Parathyroid adenoma (tissue), 2 donors: ENCODE results near the gene OR2T27.
"Not testable (repeated sequence)": the region's sequence is repeated elsewhere in the genome, so short reads cannot be mapped to it uniquely, and the experiment has no call there.

Source experiments
- H2AFZ ChIP-seq: fragments of 300-600 bp; sonication (generic); one replicate; pipeline ENCODE4 v1.7.0; 2017; ENCODE audit warnings: antibody characterized with exemption, mild to moderate bottlenecking
- H3K27ac ChIP-seq: fragments of 300-600 bp; sonication (generic); one replicate; pipeline ENCODE4 v1.7.0; 2017
- H3K27me3 ChIP-seq: fragments of 300-600 bp; sonication (generic); one replicate; pipeline ENCODE4 v1.7.0; 2017; ENCODE audit warnings: low read length; ENCODE audit not compliant: control insufficient read depth, insufficient read depth
- H3K36me3 ChIP-seq: fragments of 300-600 bp; sonication (generic); one replicate; pipeline ENCODE4 v1.7.0; 2017; ENCODE audit warnings: low read length; ENCODE audit not compliant: control insufficient read depth, insufficient read depth
- H3K4me1 ChIP-seq: fragments of 300-600 bp; sonication (generic); one replicate; pipeline ENCODE4 v1.7.0; 2017; ENCODE audit warnings: control low read depth
- H3K4me2 ChIP-seq: fragments of 300-600 bp; sonication (generic); one replicate; pipeline ENCODE4 v1.7.0; 2017; ENCODE audit warnings: low read length
- H3K4me3 ChIP-seq: fragments of 300-600 bp; sonication (generic); one replicate; pipeline ENCODE4 v1.7.0; 2017; ENCODE audit warnings: low read depth, low read length
- H3K79me2 ChIP-seq: fragments of 300-600 bp; sonication (generic); one replicate; pipeline ENCODE4 v1.7.0; 2017; ENCODE audit warnings: control low read depth
- H3K9ac ChIP-seq: fragments of 300-600 bp; sonication (generic); one replicate; pipeline ENCODE4 v1.7.0; 2017; ENCODE audit warnings: mild to moderate bottlenecking
- H3K9me3 ChIP-seq: fragments of 300-600 bp; sonication (generic); one replicate; pipeline ENCODE4 v1.7.0; 2017; ENCODE audit warnings: low read length; ENCODE audit not compliant: control insufficient read depth
- TF ChIP-seq, protein P1 (sequence below): fragments of 300-600 bp; sonication (generic); IDR thresholded peaks from one replicate; pipeline ENCODE4 v1.7.0; 2017; ENCODE audit warnings: antibody characterized with exemption, mild to moderate bottlenecking
- donor health status: primary hyperparathyroidism.

OR2T27 gene

DNA sequence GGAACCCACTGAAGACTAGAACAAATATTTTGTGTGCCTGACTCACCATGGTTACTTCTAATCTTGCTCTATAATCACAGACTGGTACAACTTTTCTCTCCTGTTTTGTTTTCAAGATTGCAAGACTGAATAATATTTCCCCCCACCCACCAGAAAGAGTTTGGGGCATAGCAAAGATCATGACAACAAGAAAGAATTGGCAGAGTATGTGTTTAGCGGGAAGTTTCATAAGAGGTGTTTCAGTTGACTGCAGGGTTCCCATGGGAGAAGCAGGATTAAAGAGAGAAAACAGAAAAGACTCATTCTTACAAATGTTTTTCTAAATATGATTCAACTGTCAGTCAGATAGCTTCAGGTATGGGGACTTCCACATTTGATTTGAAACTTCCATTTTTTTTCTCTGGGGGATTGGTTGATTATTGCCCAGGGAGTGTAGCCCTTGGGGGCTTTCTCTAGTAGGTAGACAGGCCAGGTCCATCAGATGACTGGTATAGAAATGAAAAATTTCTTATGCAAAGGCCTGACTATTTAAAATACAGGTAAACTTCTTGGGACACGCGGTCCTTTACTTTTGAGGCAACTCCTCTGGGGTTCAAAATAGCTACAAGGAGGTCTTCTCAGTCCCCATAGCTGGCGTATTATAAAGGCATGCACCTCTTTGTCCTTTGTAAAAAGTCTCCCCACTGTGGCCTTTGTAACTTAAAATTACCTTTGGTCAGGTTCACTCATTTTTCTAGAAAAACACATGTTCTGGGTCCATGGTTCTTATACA is 33.4 kb upstream of the OR2T27 start:
- Histone ChIP-seq H2AFZ (no peak overlapping the region), H3K36me3 (no peaks in the 10 kb centered on the region), H3K79me2 (no peaks in the 10 kb centered on the region), H3K9me3 (no peaks in the 10 kb centered on the region), H3K27ac (no peak overlapping the region), H3K9ac (no peak overlapping the region), H3K4me3 (no peak overlapping the region), H3K4me1 (no peaks in the 10 kb centered on the region), H3K4me2 (no peak overlapping the region), H3K27me3 (no peaks in the 10 kb centered on the region)
- TF ChIP-seq, protein P1, sequence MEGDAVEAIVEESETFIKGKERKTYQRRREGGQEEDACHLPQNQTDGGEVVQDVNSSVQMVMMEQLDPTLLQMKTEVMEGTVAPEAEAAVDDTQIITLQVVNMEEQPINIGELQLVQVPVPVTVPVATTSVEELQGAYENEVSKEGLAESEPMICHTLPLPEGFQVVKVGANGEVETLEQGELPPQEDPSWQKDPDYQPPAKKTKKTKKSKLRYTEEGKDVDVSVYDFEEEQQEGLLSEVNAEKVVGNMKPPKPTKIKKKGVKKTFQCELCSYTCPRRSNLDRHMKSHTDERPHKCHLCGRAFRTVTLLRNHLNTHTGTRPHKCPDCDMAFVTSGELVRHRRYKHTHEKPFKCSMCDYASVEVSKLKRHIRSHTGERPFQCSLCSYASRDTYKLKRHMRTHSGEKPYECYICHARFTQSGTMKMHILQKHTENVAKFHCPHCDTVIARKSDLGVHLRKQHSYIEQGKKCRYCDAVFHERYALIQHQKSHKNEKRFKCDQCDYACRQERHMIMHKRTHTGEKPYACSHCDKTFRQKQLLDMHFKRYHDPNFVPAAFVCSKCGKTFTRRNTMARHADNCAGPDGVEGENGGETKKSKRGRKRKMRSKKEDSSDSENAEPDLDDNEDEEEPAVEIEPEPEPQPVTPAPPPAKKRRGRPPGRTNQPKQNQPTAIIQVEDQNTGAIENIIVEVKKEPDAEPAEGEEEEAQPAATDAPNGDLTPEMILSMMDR = no peak

DNA sequence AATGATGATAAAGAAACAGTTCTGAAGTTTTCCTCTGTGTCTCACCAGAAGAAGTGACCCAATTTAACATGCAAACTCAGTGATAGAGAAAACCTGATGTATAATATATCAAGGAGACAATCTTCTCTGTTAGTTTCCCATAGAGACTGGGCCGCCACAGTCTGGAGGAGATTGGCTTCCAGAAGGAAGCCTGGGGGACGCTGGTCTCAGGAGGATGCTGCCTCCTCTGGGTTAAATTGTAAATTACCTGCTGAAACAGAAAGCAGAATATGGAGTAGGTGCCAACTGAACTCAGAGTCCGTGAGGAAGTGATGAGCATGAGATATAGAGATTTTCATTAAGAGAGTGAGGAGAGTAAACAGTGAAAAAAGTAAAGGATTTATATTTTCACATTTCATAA is 31.5 kb upstream of the OR2T27 start:
- Histone ChIP-seq H3K36me3 (no peaks in the 10 kb centered on the region), H3K4me2 (no peak overlapping the region)
- TF ChIP-seq, protein P1 = no peak

DNA sequence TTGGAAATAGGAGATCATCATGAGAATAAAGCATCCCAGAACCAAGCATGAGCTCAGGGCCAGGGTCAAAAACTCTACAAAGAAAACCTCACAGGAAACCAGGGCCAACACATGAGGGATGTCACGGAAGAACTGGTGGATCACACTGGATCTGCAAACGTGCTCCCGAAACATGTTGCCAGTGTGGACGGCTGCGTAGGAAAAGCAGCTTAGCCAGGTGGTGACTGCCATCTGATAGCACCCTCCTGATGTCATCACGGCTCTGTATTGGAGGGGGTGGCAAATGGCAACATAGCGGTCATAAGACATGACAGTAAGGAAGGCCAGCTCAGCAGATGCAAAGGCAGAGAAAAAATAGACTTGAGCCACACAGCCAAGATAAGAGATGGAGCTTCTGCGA is 26.3 kb upstream of the OR2T27 start:
- Histone ChIP-seq H3K9ac (no peak overlapping the region), H3K27ac (no peak overlapping the region), H3K4me1 (no peaks in the 10 kb centered on the region), H3K9me3 (no peaks in the 10 kb centered on the region), H3K27me3 (no peaks in the 10 kb centered on the region), H3K4me3 (no peak overlapping the region), H3K79me2 (no peaks in the 10 kb centered on the region), H2AFZ (no peak overlapping the region), H3K4me2 (no peak overlapping the region), H3K36me3 (no peaks in the 10 kb centered on the region)
- TF ChIP-seq, protein P1 = no peak

More for the DNA sequence above, 31.5 kb upstream of the OR2T27 start:
- Histone ChIP-seq H3K27me3 (no peaks in the 10 kb centered on the region), H3K4me3 (no peak overlapping the region), H3K79me2 (no peaks in the 10 kb centered on the region), H2AFZ (no peak overlapping the region), H3K27ac (no peak overlapping the region), H3K9ac (no peak overlapping the region), H3K9me3 (no peaks in the 10 kb centered on the region), H3K4me1 (no peaks in the 10 kb centered on the region)

DNA sequence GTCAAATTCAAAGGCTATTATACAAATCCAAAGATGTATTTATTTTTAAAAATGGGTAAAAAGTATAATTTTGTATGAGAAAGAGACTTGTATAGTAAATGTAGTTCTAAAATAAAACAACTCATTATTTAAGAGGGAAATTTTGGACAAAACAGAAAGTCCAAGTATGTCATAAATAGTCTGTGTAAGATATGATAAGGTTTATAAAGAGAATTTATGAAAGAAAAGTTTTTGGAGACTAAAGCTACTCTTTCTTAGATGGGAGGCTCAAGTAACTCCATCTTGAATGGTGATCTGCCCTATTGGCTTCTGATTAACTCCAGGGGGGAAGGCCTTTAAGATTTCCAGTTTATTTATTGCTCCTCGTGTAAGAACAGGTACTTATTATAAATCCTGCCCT is 14.7 kb upstream of the OR2T27 start:
- Histone ChIP-seq H3K27me3 (no peaks in the 10 kb centered on the region), H3K4me3 (no peak overlapping the region), H3K9me3 (no peaks in the 10 kb centered on the region), H3K9ac (no peak overlapping the region), H2AFZ (no peak overlapping the region), H3K4me2 (no peak overlapping the region), H3K27ac (no peak overlapping the region), H3K36me3 (no peaks in the 10 kb centered on the region), H3K4me1 (no peaks in the 10 kb centered on the region), H3K79me2 (no peaks in the 10 kb centered on the region)
- TF ChIP-seq, protein P1 = no peak

DNA sequence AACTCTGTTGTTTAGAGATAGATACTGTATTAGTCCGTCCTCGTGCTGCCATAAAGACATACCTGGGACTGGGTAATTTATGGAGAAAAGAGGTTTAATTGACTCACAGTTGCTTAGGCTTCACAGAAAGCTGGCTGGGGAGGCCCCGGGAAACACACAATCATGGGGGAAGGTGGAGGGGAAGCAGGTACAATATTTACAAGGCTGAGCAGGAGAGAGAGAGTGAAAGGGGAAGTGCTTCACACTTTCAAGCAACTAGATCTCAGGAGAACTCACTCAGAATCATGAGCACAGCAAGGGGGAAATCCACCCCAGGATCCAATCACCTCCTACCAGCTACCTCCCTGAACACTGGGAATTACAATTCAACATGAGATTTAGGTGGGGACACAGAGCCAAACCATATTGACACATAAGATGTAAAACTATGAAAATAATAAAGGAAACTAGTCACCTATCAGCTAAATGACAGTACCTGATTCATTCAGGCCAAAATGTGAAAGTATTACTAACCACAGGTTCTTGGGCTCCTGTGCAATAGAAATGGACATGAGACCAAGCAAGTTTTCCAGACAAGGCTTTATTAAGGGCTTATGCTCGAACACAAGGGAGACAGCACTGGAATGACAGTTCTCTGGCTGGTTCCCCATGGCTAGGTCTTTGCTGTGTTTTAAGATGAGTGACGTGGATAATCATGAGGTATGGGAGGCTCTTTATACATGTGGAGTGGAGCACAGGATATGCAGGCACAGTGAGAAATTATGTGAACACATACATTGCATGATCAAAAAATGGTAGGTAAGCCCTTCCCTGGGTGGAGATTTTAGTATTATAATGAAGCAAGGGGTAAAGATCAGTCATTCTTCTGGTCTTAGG is 8.4 kb upstream of the OR2T27 start:
- H3K4me2 ChIP-seq, H2AFZ ChIP-seq, H3K4me1 ChIP-seq, H3K9me3 ChIP-seq, H3K4me3 ChIP-seq, H3K27ac ChIP-seq, H3K36me3 ChIP-seq, H3K27me3 ChIP-seq, H3K79me2 ChIP-seq, H3K9ac ChIP-seq: not testable (repeated sequence)

DNA sequence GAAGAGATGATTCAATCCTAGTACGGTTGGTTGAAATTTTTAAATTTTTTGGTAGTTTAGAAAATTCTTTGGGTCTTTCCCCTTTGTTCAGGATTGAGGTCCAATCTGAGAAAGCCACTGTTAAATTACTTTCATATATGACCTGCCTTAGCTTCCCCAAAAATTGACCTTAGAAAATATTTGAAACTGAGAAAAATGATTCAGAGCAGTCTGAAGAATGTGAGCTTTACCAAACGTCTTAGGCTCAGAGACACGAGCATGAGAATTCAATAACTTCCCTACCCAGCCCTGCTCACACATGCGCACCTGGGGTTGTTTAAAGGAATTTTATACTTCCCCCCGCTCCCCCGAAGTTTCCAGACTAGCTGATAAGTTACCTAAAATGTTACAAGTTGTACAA is 1.5 kb upstream of the OR2T27 start:
- not testable (repeated sequence) for H3K27me3 ChIP-seq, H3K9ac ChIP-seq, H3K36me3 ChIP-seq, H3K79me2 ChIP-seq, H3K4me1 ChIP-seq, H3K4me2 ChIP-seq, H3K4me3 ChIP-seq, H2AFZ ChIP-seq, H3K27ac ChIP-seq, H3K9me3 ChIP-seq

DNA sequence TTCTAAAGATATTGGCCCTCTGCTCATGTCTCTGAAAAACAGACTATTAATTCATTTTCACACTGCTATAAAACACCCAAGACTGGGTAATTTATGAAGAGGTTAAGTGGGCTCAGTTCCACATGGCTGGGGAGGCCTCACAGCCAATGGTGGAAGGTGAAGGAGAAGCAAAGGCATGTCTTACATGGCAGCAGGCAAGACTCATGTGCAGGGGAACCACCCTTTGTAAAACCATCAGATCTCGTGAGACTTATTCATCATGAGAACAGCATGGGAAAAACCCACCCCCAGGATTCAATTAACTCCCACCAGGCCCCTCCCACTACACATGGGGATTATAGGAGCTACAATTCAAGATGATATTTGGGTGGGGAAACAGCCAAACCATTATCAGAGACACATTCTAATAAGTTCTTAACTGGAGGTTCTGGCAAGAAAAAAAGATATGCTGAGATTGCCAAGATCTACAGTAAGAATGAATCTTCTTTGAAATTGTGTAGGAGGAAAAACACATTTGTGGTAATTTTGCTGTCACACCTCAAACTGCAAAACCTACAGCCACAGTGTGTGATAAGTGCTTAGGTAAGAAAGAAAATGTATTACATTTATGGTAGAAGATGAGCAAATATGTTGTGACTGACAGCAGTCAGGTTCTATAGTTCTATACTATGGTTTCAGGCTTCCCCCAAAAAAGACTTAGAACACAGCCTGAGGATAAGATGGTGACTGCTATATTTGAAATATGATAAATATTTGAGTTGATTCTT is 6.4 kb downstream of the OR2T27 start:
- H3K27ac ChIP-seq, H3K79me2 ChIP-seq, H3K9ac ChIP-seq, H3K9me3 ChIP-seq, H3K27me3 ChIP-seq, H2AFZ ChIP-seq, H3K36me3 ChIP-seq, H3K4me1 ChIP-seq, H3K4me3 ChIP-seq, H3K4me2 ChIP-seq: not testable (repeated sequence)
